ENCODE data around the gene OR1G1. TPM values are rescaled to one million over a fixed set of nuclear protein-coding genes. Genes with fewer than 3 reads are reported as not detected.

Gene OR1G1
- total RNA-seq (2021; ENCODE audit: unreplicated experiment), result not detected
- polyA plus RNA-seq (2012), result not detected in 2 replicates
- Bru-seq, nascent RNA, result not detected
- not detected for BruChase-seq, experiment 1, labeled RNA remaining after a 6-hour chase
- BruChase-seq, experiment 2, labeled RNA remaining after a 2-hour chase, result not detected
- long read RNA-seq, result 0 reads

DNA sequence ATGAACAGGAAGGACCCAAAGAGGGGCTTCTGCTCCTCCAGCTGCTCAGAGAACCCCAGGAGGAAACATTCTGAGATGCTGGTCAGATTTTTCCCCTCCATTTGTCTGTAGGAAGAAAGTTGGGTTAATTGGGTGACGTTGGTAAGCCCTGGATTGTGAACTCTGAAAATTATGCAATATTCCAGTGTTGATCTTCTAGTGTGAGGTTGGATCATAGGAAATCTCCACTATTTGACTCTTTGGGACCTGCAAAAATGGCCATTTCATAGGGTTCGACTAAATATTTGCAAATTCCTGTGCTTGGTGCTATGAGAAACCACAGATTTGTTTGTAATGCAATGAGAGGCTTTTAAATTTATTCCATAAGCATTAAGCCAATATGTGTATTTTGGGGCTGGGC lies at the start of gene OR1G1:
OR1G1 (minus strand) TSS at position 101 of the 400 bp plus-strand sequence; CDS start at position 101, 0 bp downstream.
- ATAC-seq (no peak), DNase-seq (ENCODE audit: low read depth, low spot score) (no peak)
- TF ChIP-seq, protein P1, sequence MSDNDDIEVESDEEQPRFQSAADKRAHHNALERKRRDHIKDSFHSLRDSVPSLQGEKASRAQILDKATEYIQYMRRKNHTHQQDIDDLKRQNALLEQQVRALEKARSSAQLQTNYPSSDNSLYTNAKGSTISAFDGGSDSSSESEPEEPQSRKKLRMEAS (IDR thresholded peaks at IDR 0.05), result no peak
- intact Hi-C loops (cut with micrococcal nuclease), result no loop called here
- Histone ChIP-seq H2AFZ (ENCODE audit: low read depth, low read length, poor library complexity, severe bottlenecking) (no peak within 1 kb of the TSS), H3K27ac (ENCODE audit: low read depth, low read length) (no peak within 1 kb of the TSS), H3K79me2 (ENCODE audit: insufficient read depth, low read length) (no peaks in the 10 kb centered on the region), H3K9ac (ENCODE audit: low read length) (no peak within 1 kb of the TSS), H3K36me3 (ENCODE audit: control insufficient read depth in 1 of 2, insufficient read depth in 2 of 2, low read length in 2 of 2) (no peaks in the 10 kb centered on the region), H3K4me2 (ENCODE audit: low read length) (no peak within 1 kb of the TSS), H3K27me3 (ENCODE audit: insufficient read depth, low read length) (peaks cover 70% of the 10 kb centered on the region), H3K9me2 (ENCODE audit: insufficient read depth) (no peaks in the 10 kb centered on the region), H3K4me3 (replicated peaks in 1 of 2; ENCODE audit: low read depth in 1 of 2, low read length in 2 of 2) (no peak within 1 kb of the TSS), H4K20me1 (ENCODE audit: insufficient read depth) (no peaks in the 10 kb centered on the region), H3K9me3 (ENCODE audit: control insufficient read depth in 1 of 2, insufficient read depth in 1 of 2, low read depth in 1 of 2, low read length in 2 of 2) (no peaks in the 10 kb centered on the region), H3K4me1 (ENCODE audit: control insufficient read depth in 1 of 2, insufficient read depth in 2 of 2, low read length in 2 of 2) (no peaks in the 10 kb centered on the region)
- ChIA-PET CTCF (no interaction called here), RAD21 (ENCODE audit: low non-redundant PET in 1 of 2, low total read pairs in 2 of 2, uncharacterized antibody in 2 of 2, unreplicated experiment in 2 of 2) (no interaction called here), POLR2A (no interaction called here)
- BruUV-seq (replicated peaks), result no TSS peak

DNA sequence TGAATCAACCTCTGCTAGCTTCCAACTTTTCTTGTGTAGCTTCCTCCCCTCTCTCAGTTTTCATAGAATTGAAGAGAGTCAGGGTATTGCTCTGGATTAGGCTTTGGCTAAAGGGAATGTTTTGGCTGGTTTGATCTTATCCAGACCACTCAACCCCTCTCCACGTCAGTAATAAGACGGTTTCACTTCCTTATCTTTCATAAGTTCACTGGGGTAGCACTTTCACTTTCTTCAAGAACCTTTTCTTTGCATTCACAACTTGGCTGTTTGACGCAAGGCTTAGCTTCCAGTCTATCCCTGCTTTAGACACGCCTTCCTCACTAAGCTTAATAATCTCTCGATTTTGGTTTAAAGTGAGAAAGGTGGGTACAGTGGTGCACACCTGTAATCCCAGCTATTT lies 40.2 kb upstream of the OR1G1 start:
- H3K9me3 ChIP-seq (ENCODE audit: control insufficient read depth in 1 of 2, insufficient read depth in 1 of 2, low read depth in 1 of 2, low read length in 2 of 2), result no peaks in the 10 kb centered on the region
- POLR2A ChIA-PET, result no interaction called here
- no peak overlapping the region for H2AFZ ChIP-seq (ENCODE audit: low read depth, low read length, poor library complexity, severe bottlenecking)
- no peak overlapping the region for H3K4me2 ChIP-seq (ENCODE audit: low read length)
- no peaks in the 10 kb centered on the region for H3K4me1 ChIP-seq (ENCODE audit: control insufficient read depth in 1 of 2, insufficient read depth in 2 of 2, low read length in 2 of 2)
- no TSS peak for BruUV-seq (replicated peaks)
- RAD21 ChIA-PET (ENCODE audit: low non-redundant PET in 1 of 2, low total read pairs in 2 of 2, uncharacterized antibody in 2 of 2, unreplicated experiment in 2 of 2), result no interaction called here
- ATAC-seq (no peak), DNase-seq (ENCODE audit: low read depth, low spot score) (no peak)
- no peak overlapping the region for H3K9ac ChIP-seq (ENCODE audit: low read length)
- peaks cover 43% of the 10 kb centered on the region for H3K27me3 ChIP-seq (ENCODE audit: insufficient read depth, low read length)
- no peak overlapping the region for H3K4me3 ChIP-seq (replicated peaks in 1 of 2; ENCODE audit: low read depth in 1 of 2, low read length in 2 of 2)
- no peaks in the 10 kb centered on the region for H4K20me1 ChIP-seq (ENCODE audit: insufficient read depth)
- no peaks in the 10 kb centered on the region for H3K79me2 ChIP-seq (ENCODE audit: insufficient read depth, low read length)
- H3K27ac ChIP-seq (ENCODE audit: low read depth, low read length), result no peak overlapping the region
- intact Hi-C loops (cut with micrococcal nuclease), result no loop called here
- CTCF ChIA-PET, result no interaction called here
- H3K9me2 ChIP-seq (ENCODE audit: insufficient read depth), result no peaks in the 10 kb centered on the region
- H3K36me3 ChIP-seq (ENCODE audit: control insufficient read depth in 1 of 2, insufficient read depth in 2 of 2, low read length in 2 of 2), result no peaks in the 10 kb centered on the region
- TF ChIP-seq, protein P2, sequence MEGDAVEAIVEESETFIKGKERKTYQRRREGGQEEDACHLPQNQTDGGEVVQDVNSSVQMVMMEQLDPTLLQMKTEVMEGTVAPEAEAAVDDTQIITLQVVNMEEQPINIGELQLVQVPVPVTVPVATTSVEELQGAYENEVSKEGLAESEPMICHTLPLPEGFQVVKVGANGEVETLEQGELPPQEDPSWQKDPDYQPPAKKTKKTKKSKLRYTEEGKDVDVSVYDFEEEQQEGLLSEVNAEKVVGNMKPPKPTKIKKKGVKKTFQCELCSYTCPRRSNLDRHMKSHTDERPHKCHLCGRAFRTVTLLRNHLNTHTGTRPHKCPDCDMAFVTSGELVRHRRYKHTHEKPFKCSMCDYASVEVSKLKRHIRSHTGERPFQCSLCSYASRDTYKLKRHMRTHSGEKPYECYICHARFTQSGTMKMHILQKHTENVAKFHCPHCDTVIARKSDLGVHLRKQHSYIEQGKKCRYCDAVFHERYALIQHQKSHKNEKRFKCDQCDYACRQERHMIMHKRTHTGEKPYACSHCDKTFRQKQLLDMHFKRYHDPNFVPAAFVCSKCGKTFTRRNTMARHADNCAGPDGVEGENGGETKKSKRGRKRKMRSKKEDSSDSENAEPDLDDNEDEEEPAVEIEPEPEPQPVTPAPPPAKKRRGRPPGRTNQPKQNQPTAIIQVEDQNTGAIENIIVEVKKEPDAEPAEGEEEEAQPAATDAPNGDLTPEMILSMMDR (IDR thresholded peaks at IDR 0.05 in 2 of 3, conservative IDR thresholded peaks at IDR 0.05 in 1 of 3; ENCODE audit: borderline replicate concordance in 1 of 3, insufficient read depth in 1 of 3, low read depth in 2 of 3, low read length in 2 of 3), result no peak
- TF ChIP-seq EGR1 (IDR thresholded peaks at IDR 0.05; ENCODE audit: low read depth), result no peak
- TF ChIP-seq FOSL1 (IDR thresholded peaks at IDR 0.05; ENCODE audit: low read depth), result no peak
- TF ChIP-seq POLR2A (IDR thresholded peaks at IDR 0.05; ENCODE audit: borderline replicate concordance, extremely low read depth, insufficient read depth, insufficient read length), result no peak
- no peak for TF ChIP-seq SP1 (IDR thresholded peaks at IDR 0.05; ENCODE audit: low read depth)
- TF ChIP-seq, protein P3, sequence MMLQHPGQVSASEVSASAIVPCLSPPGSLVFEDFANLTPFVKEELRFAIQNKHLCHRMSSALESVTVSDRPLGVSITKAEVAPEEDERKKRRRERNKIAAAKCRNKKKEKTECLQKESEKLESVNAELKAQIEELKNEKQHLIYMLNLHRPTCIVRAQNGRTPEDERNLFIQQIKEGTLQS (IDR thresholded peaks at IDR 0.05), result no peak
- TF ChIP-seq, protein P4, sequence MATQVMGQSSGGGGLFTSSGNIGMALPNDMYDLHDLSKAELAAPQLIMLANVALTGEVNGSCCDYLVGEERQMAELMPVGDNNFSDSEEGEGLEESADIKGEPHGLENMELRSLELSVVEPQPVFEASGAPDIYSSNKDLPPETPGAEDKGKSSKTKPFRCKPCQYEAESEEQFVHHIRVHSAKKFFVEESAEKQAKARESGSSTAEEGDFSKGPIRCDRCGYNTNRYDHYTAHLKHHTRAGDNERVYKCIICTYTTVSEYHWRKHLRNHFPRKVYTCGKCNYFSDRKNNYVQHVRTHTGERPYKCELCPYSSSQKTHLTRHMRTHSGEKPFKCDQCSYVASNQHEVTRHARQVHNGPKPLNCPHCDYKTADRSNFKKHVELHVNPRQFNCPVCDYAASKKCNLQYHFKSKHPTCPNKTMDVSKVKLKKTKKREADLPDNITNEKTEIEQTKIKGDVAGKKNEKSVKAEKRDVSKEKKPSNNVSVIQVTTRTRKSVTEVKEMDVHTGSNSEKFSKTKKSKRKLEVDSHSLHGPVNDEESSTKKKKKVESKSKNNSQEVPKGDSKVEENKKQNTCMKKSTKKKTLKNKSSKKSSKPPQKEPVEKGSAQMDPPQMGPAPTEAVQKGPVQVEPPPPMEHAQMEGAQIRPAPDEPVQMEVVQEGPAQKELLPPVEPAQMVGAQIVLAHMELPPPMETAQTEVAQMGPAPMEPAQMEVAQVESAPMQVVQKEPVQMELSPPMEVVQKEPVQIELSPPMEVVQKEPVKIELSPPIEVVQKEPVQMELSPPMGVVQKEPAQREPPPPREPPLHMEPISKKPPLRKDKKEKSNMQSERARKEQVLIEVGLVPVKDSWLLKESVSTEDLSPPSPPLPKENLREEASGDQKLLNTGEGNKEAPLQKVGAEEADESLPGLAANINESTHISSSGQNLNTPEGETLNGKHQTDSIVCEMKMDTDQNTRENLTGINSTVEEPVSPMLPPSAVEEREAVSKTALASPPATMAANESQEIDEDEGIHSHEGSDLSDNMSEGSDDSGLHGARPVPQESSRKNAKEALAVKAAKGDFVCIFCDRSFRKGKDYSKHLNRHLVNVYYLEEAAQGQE (IDR thresholded peaks at IDR 0.05; ENCODE audit: low read depth), result no peak
- TF ChIP-seq RAD21 (IDR thresholded peaks at IDR 0.05; ENCODE audit: low read depth), result no peak
- TF ChIP-seq SRF (IDR thresholded peaks at IDR 0.05; ENCODE audit: low read depth), result no peak
- TF ChIP-seq JUND (IDR thresholded peaks at IDR 0.05), result no peak
- TF ChIP-seq EZH2 (IDR thresholded peaks at IDR 0.05), result no peak
- no peak for TF ChIP-seq YY1 (IDR thresholded peaks at IDR 0.05; ENCODE audit: extremely low read depth, insufficient replicate concordance, low read depth, low read length)
- no peak for TF ChIP-seq POLR2AphosphoS5 (IDR thresholded peaks at IDR 0.05; ENCODE audit: low read depth, low read length)
